ENCODE data around the gene PPP1R11. TPM values are rescaled to one million over a fixed set of nuclear protein-coding genes. Genes with fewer than 3 reads are reported as not detected.

Gene PPP1R11
- polyA plus RNA-seq, 3 donors: 49.3 to 107 (median 67.7) TPM

DNA sequence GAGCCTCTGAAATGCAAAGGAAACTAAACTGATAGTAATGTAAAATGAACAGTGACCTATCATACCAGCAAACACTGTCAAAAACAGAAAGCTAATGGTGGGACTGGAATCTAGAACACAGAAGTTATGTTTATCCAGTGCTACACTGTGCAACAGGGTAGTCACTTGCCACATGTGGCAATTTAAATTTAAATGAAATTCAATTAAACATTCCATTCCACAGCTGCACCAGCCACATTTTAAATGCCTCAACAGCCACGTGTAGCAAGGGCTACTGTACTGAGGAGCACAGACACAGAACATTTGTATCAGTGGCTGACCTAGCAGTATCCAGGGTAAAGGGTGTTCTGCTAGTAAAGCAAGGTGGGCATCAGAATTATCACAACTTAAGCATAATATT is 11.5 kb upstream of the PPP1R11 start:
- Mint-ChIP-seq H3K4me1 (peaks cover 10% of the 10 kb centered on the region), H3K36me3 (peaks cover 26 to 28% of the 10 kb centered on the region in 2 donors), H3K27ac (no peak overlapping the region), H3K4me3 (no peak overlapping the region), H3K9me3 (no peaks in the 10 kb centered on the region), H3K27me3 (ENCODE audit: low read depth in 3 of 3) (no peaks in the 10 kb centered on the region)
- Histone ChIP-seq H3K4me2 (replicated peaks; ENCODE audit: extremely low read depth, low read length, poor library complexity, severe bottlenecking) (no peak overlapping the region), H3K9me3 (replicated peaks in 1 of 2; ENCODE audit: control insufficient read depth in 1 of 2, insufficient read depth in 1 of 2, low read length in 2 of 2) (no peaks in the 10 kb centered on the region), H3K4me1 (ENCODE audit: control insufficient read depth in 1 of 2, insufficient read depth in 2 of 2, low read length in 2 of 2) (peaks cover 7 to 10% of the 10 kb centered on the region in 2 donors), H3K4me3 (replicated peaks in 1 of 3; ENCODE audit: low read depth in 2 of 3, low read length in 3 of 3) (no peak overlapping the region), H3K9ac (ENCODE audit: insufficient read depth, low read length, poor library complexity, severe bottlenecking) (no peak overlapping the region), H4K20me1 (ENCODE audit: insufficient read depth, low read length) (no peaks in the 10 kb centered on the region), H3K36me3 (replicated peaks in 1 of 2; ENCODE audit: control insufficient read depth in 1 of 2, insufficient read depth in 2 of 2, low read length in 2 of 2) (peaks cover 0 to 38% of the 10 kb centered on the region in 2 donors), H3K79me2 (ENCODE audit: insufficient read depth, low read length) (peaks cover 10% of the 10 kb centered on the region), H3K27me3 (ENCODE audit: control insufficient read depth in 2 of 2, insufficient read depth in 2 of 2, low read length in 2 of 2) (no peaks in the 10 kb centered on the region), H3K27ac (ENCODE audit: low read depth in 1 of 2, low read length in 2 of 2) (no peak overlapping the region), H2AFZ (ENCODE audit: insufficient read depth, low read depth, low read length, poor library complexity, severe bottlenecking) (no peak overlapping the region)
- no peak for DNase-seq
- TF ChIP-seq, protein P1, sequence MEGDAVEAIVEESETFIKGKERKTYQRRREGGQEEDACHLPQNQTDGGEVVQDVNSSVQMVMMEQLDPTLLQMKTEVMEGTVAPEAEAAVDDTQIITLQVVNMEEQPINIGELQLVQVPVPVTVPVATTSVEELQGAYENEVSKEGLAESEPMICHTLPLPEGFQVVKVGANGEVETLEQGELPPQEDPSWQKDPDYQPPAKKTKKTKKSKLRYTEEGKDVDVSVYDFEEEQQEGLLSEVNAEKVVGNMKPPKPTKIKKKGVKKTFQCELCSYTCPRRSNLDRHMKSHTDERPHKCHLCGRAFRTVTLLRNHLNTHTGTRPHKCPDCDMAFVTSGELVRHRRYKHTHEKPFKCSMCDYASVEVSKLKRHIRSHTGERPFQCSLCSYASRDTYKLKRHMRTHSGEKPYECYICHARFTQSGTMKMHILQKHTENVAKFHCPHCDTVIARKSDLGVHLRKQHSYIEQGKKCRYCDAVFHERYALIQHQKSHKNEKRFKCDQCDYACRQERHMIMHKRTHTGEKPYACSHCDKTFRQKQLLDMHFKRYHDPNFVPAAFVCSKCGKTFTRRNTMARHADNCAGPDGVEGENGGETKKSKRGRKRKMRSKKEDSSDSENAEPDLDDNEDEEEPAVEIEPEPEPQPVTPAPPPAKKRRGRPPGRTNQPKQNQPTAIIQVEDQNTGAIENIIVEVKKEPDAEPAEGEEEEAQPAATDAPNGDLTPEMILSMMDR (IDR thresholded peaks at IDR 0.05): no peak
- intact Hi-C loops (cut with micrococcal nuclease): no loop called here
- WGBS (ENCODE audit: insufficient coverage): no CpG with 5 or more reads among the region's 1 CpG

DNA sequence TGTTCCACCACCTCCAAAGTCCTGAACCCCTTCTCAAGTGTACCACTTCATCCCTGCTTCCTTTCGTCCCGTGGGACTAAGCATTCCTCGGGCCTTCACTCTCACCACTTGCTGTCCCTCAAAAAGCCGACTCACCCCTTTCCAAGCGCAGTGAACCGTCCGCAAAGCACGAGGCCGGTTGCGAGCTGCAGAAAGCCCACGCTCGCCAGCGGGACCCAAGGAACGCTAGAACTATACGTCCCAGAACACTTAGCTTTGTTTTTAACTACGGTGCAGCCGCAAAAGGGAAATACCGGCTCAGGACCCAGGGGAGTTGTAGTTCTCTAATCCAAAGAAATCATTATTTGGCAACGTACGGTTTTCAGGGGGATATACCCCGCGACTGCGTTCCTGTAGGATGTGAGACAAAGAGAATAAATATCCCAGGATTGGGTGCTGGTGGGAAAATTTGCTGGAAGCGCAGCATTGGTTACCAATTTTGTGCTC is 6.3 kb upstream of the PPP1R11 start:
- peak; percentile 46 to 69 (median 49) for DNase-seq

More for the DNA sequence above, 6.3 kb upstream of the PPP1R11 start:
- intact Hi-C loops (cut with micrococcal nuclease): loop anchor here in 1 of 2 donors (10.0 kb wide), 2 partner anchors 136 to 264 kb away; partner anchors contain the start of gene TRIM39
- H3K4me3 Mint-ChIP-seq: peak overlapping the region; percentile 93 to 97
- TF ChIP-seq, protein P1 (IDR thresholded peaks at IDR 0.05): no peak
- Histone ChIP-seq H3K27me3 (ENCODE audit: control insufficient read depth in 2 of 2, insufficient read depth in 2 of 2, low read length in 2 of 2) (no peaks in the 10 kb centered on the region), H3K4me3 (replicated peaks in 1 of 3; ENCODE audit: low read depth in 2 of 3, low read length in 3 of 3) (peak overlapping the region; percentile 92 to 96 (median 95)), H3K4me2 (replicated peaks; ENCODE audit: extremely low read depth, low read length, poor library complexity, severe bottlenecking) (peak overlapping the region; percentile 95), H3K4me1 (ENCODE audit: control insufficient read depth in 1 of 2, insufficient read depth in 2 of 2, low read length in 2 of 2) (peaks cover 24 to 26% of the 10 kb centered on the region in 2 donors), H3K36me3 (replicated peaks in 1 of 2; ENCODE audit: control insufficient read depth in 1 of 2, insufficient read depth in 2 of 2, low read length in 2 of 2) (peaks cover 6 to 31% of the 10 kb centered on the region in 2 donors), H3K27ac (ENCODE audit: low read depth in 1 of 2, low read length in 2 of 2) (peak overlapping the region; percentile 93 to 95), H2AFZ (ENCODE audit: insufficient read depth, low read depth, low read length, poor library complexity, severe bottlenecking) (peak overlapping the region; percentile 84), H3K79me2 (ENCODE audit: insufficient read depth, low read length) (peaks cover 47% of the 10 kb centered on the region), H4K20me1 (ENCODE audit: insufficient read depth, low read length) (no peaks in the 10 kb centered on the region), H3K9me3 (replicated peaks in 1 of 2; ENCODE audit: control insufficient read depth in 1 of 2, insufficient read depth in 1 of 2, low read length in 2 of 2) (no peaks in the 10 kb centered on the region), H3K9ac (ENCODE audit: insufficient read depth, low read length, poor library complexity, severe bottlenecking) (peak overlapping the region; percentile 79)
- peaks cover 28% of the 10 kb centered on the region for H3K4me1 Mint-ChIP-seq
- H3K27me3 Mint-ChIP-seq (ENCODE audit: low read depth in 3 of 3): no peaks in the 10 kb centered on the region
- peaks cover 30 to 34% of the 10 kb centered on the region in 2 donors for H3K36me3 Mint-ChIP-seq
- WGBS (ENCODE audit: insufficient coverage): under 1% methylated on average over 19 of the region's 24 CpGs
- H3K9me3 Mint-ChIP-seq: no peaks in the 10 kb centered on the region
- peak overlapping the region; percentile 94 to 99 (median 98) for H3K27ac Mint-ChIP-seq
